HG03460 (cell line): ENCODE results near the gene METTL16.

Source experiments
- ATAC-seq: cut with Tn5 transposase; IDR thresholded peaks from one replicate; pipeline ENCODE4 v1.9.1; 2021; ENCODE audit not compliant: unreplicated experiment

Gene METTL16

DNA sequence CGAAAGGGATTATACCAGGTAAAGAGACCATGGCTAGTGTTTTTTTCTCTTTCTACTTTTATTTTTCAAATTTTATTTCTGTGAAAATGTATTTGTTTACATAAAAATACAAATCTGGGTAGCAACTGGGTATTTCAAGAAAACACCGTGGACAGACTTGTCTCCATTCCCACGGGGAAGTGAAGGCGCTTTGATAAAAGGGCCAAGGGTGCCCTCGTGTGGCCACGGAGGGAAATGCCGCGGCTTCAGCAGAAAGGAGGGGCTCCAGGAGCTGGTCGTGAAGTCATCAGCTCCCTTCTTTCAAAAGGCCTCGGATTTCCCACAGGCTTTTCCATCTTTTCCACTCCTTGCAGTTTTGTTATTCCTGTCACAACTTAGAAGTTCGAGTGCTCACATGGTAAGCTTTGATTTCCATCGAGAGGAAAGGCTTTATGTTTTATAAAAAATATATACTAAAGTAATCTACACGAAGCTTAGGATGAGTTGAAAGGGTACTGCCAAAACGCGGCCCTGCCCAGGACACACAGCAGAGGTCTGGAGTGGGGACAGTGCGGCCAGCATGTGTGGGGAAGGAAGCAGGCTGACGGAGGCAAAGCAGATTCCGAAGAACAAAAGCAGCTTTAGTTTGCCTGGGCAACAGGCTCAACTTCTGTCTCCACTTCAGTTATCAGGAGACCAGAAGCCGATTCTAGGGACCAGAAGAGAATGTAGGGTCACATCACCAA, 95.5 kb downstream of the METTL16 start:
- no peak for ATAC-seq

DNA sequence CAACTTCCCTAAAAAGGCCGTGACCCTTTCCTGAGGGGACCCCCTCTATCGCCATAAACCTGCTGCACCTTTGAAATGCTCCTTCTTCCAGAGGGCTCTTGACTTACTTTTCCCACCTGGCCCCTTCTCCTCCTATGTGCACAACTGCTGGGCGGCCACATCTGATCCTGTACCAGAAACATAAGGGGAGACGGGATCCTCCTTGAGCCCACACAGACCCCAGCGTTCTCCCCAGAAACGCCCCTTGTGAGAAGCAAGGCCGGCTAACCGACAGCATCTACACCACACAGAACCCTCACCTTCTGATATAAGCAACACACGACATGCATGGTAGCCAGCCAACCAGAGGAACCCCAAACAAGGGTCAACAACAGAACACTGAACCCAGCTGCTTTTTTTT, 96.6 kb downstream of the METTL16 start:
- no peak for ATAC-seq

DNA sequence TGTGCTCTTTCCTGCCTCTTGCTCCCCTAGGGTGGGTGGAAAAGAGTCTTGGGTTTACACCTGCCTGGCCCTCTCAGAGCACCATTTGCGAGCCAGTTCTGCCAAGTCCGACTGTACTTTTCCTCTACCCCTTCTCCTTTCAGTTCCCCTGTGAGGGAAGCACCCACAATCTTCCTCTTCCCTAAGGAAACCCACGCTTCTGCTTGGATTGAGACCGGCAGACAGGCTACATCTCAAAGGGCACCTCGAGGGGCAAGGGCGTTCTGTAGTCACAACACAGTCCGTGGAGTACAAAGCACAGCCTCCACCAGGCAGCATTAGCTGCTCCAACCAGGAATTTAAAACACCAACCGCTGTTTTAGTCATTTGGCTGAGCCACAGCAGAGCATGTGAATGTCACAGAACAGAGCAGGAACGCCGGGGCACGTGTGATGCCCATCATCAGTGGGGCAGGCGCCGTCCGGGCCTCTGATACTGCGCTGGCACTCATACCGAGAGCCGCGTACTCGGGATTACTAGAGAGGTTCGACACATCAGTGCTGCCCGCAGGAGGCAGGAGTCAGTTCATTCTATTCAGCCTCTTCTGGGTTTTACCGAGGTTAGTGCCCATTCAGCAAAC, 97.1 kb downstream of the METTL16 start:
- no peak for ATAC-seq

DNA sequence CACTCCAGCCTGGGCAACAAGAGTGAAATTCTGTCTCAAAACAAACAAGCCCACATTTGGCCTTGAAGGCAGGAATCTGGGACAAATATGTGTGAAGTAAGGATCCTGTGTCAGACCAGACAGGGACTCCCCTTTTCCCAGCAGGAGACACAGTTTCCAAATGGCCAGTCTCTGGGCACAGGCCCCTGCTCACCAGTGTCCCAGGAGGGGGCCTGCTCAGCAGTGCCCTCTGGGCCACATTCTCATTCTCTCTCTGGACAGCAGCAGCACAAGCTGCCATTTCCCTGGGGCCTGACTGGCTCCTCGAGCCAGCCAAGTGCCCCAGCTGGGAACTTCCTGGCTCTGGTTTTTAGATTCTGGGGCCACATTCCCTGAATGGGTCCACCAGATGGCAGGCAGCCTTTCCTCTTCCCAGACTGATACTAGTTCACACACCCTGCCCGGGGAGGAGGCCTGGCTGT, 99.1 kb downstream of the METTL16 start:
- ATAC-seq: no peak

- no peak for ATAC-seq
These were observed 100.7 kb downstream of the METTL16 start for GRCh38 chr17:2410951-2411350.

GRCh38 chr17:2406903-2407790, 104.5 kb downstream of the METTL16 start:
- ATAC-seq: no peak

GRCh38 chr17:2406271-2406902, 105.3 kb downstream of the METTL16 start:
- ATAC-seq: no peak

- ATAC-seq: no peak
These were observed 106.3 kb downstream of the METTL16 start for GRCh38 chr17:2405247-2405926.

DNA sequence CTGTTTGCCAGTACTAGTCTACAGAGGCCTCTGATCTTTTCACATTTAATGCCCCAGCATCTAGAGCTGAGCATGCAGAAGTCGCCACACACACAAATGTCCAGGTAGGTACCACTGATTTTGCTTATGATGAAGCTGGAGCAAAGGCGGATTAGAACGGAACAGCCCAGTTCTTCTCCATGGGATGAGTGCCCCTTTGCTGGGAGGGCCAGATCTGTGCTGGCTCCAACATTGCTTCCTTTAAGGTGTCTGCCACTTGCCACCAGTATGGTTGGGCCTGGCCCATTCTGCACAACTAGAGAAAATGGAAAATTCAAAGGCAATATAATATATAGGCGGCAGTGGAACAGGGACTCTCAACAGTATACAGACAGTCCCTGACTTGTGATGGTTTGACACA, 108.6 kb downstream of the METTL16 start:
- ATAC-seq: no peak

DNA sequence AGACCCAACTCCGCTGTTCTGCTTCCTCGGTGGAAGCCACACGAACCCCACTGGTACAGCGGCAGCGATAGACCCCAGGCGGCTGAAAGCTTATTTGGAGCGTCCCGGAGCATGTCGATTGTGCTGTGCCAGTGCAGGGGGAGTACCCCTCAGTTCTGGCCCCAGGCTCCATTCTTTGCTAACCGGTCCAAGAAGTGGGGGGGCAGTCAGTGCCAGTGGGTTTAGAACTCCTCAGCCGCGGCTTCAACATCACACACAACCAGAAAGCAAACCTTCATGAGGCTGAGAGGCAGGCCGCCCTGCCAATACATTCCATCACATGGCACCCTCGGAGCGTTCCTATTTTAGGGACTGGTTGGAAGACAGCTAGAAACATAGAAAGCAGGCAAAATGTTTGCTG, 109.1 kb downstream of the METTL16 start:
- ATAC-seq: no peak

- ATAC-seq: peak; percentile 42
These were observed 110.1 kb downstream of the METTL16 start for GRCh38 chr17:2401426-2402221.

DNA sequence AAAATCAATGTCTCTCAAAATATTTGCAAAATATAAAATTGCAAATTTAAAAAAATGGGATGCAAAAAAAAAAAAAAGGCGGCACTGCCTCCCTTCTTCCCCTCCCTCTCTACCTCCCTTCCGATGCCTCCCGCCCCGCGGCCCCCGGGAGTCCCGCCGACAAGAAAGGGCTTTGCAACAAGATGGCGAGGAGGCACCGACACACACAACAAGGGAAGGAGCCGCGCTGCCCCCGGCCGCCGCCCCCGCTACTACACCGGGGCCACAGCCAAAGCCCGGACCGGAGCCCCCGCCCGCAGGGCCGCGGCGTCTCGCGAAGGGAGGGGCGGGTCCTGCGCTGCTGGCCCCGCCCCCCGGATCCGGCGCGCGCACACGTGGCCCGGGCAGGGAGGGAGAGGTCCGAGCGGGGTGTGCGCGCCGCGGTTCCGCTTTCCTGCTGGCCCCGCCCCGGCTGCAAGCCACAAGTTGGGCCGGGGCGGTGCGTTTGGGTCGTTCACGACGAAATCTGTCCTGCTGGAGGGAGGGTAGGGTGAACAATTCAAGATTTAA, 110.7 kb downstream of the METTL16 start, which contains the start of gene MNT:
Gene MNT, minus strand, starts transcription at position 184 of the 549 bp plus-strand sequence. CDS start 348 bp downstream, outside the sequence.
- peak; percentile 23 for ATAC-seq

GRCh38 chr17:2400474-2400866, 111.2 kb downstream of the METTL16 start:
- no peak for ATAC-seq

GRCh38 chr17:2399572-2400473, 111.9 kb downstream of the METTL16 start:
- peak; percentile 36 for ATAC-seq

DNA sequence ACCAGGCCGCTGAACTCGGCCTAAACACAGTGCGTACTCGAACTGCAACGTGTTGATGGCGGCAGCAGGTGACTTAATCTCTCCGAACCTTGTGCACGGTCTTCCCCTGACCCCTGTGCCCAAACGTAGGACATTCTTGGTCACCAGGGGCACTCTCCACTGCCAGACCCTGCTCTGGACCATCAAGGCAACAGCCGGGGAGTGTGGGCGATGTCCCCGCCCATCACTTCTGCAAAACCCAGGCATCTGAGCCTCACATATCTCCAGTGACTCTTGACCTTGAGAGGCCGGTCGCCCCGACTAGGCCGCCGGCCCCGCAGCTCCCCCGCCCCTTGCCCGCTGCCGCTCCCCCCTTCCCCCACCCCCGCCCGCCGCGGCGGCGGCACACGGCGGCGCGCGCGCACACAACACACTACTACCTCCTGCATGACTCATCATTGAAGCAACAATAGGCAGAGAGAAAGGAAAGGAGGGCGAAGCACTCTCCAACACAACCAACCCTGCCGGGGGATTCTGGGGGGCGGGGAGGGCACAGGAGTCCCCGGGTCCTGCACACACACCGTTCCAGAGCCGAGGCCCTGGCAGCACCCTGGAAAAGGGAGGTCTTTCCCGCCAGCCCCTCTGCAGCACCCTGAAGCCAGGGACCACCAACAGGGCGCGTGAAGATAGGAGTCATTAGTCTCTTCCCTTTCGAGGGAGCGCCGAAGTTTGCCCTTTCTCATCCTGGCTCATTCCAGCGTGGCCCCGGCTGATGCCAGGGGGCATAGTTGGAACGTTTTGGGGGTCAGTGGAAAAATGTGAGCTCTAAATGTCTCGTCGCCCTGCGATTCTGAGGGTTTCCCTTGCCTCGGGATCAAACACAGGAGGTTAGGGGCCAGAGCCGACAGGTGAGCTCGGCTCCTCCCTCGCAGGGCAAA, 112.8 kb downstream of the METTL16 start:
- no peak for ATAC-seq

GRCh38 chr17:2398182-2398581, 113.5 kb downstream of the METTL16 start:
- ATAC-seq: no peak
